LHCN-M2 (cell line): ENCODE measurements around the gene ACTN2. TPM values are rescaled to one million over a fixed set of nuclear protein-coding genes. Genes with fewer than 3 reads are reported as not detected.

Experiments used
- total RNA-seq: library from RNA; depleted of rRNA; stranded (reverse); fragments of >200 nt; gene quantifications from 2 replicates; pipeline ENCODE4 v1.2.3, GENCODE V29; 2014; rRNA removed

ACTN2 gene
- total RNA-seq, 1 experiment from 2014 or later, result 0.06 TPM

Other genes with a start within 250 kb of the ACTN2 start
- 40.1 and 40.6 TPM in 2 replicates for gene LGALS8, start 162.5 kb upstream of the ACTN2 start, total RNA-seq
- 34.3 and 39.1 TPM in 2 replicates for gene HEATR1, start 82.0 kb upstream of the ACTN2 start, total RNA-seq
- gene MTR, start 108.8 kb downstream of the ACTN2 start, total RNA-seq, result 22.6 and 23.2 TPM in 2 replicates